H9 (cell line): ENCODE data around the gene ATP8B2. TPM values are rescaled to one million over a fixed set of nuclear protein-coding genes. Genes with fewer than 3 reads are reported as not detected.

ENCODE experiments used
- DNase-seq: peaks from one replicate; pipeline ENCODE4 v3.0.0-alpha.2; 2017
- H2AFZ ChIP-seq: one replicate; pipeline ENCODE4 v1.6.1; 2013; ENCODE audit warnings: mild to moderate bottlenecking, low read length, control low read depth, moderate library complexity
- H2AK5ac ChIP-seq: 2 replicates; pipeline ENCODE4 v1.6.1; 2013; ENCODE audit warnings: low read length, control low read depth, mixed read lengths; ENCODE audit not compliant: insufficient read length
- H2BK120ac ChIP-seq: one replicate; pipeline ENCODE4 v1.6.1; 2013; ENCODE audit warnings: low read depth, mild to moderate bottlenecking, low read length, control low read depth, inconsistent platforms; ENCODE audit not compliant: poor library complexity, severe bottlenecking
- H2BK12ac ChIP-seq: 2 replicates; pipeline ENCODE4 v1.6.1; 2013; ENCODE audit warnings: low read length, control low read depth, mixed read lengths, low read depth; ENCODE audit not compliant: insufficient read length
- H2BK15ac ChIP-seq: 2 replicates; pipeline ENCODE4 v1.6.1; 2013; ENCODE audit warnings: low read depth, low read length, control low read depth
- H2BK20ac ChIP-seq: one replicate; pipeline ENCODE4 v1.6.1; 2013; ENCODE audit warnings: low read depth, mild to moderate bottlenecking, low read length, control low read depth, inconsistent platforms; ENCODE audit not compliant: poor library complexity, severe bottlenecking
- H2BK5ac ChIP-seq: 2 replicates; pipeline ENCODE4 v1.6.1; 2013; ENCODE audit warnings: low read length, control low read depth, mixed read lengths; ENCODE audit not compliant: insufficient read length
- H3K14ac ChIP-seq: 2 replicates; pipeline ENCODE4 v1.6.1; 2013; ENCODE audit warnings: low read length, control low read depth; ENCODE audit not compliant: insufficient read depth
- H3K18ac ChIP-seq: 2 replicates; pipeline ENCODE4 v1.6.1; 2013; ENCODE audit warnings: low read depth, mild to moderate bottlenecking, mixed read lengths, low read length, control low read depth; ENCODE audit not compliant: insufficient read length
- H3K23ac ChIP-seq: 2 replicates; pipeline ENCODE4 v1.6.1; 2013; ENCODE audit warnings: low read length, control low read depth, mixed read lengths, low read depth; ENCODE audit not compliant: insufficient read length
- H3K23me2 ChIP-seq: 2 replicates; pipeline ENCODE4 v1.6.1; 2013; ENCODE audit warnings: low read depth, mild to moderate bottlenecking, mixed read lengths, low read length, control low read depth; ENCODE audit not compliant: insufficient read length, poor library complexity, severe bottlenecking
- H3K27ac ChIP-seq: 2 replicates; pipeline ENCODE4 v1.5.1; 2013; ENCODE audit warnings: low read length, control low read depth, mixed read lengths, low read depth; ENCODE audit not compliant: insufficient read length
- H3K27me3 ChIP-seq: 2 replicates; pipeline ENCODE4 v1.6.1; 2013; ENCODE audit warnings: low read length, control low read depth, inconsistent platforms; ENCODE audit not compliant: insufficient read depth
- H3K4ac ChIP-seq: 2 replicates; pipeline ENCODE4 v1.6.1; 2013; ENCODE audit warnings: low read depth, mild to moderate bottlenecking, control low read depth, inconsistent platforms, low read length, moderate library complexity
- H3K4me1 ChIP-seq: 2 replicates; pipeline ENCODE4 v1.6.1; 2013; ENCODE audit warnings: low read length, control low read depth, inconsistent platforms; ENCODE audit not compliant: insufficient read depth
- H3K4me2 ChIP-seq: 2 replicates; pipeline ENCODE4 v1.6.1; 2013; ENCODE audit warnings: low read length, control low read depth, mixed read lengths; ENCODE audit not compliant: insufficient read length, insufficient read depth
- H3K56ac ChIP-seq: 2 replicates; pipeline ENCODE4 v1.6.1; 2013; ENCODE audit warnings: low read depth, mild to moderate bottlenecking, mixed read lengths, low read length, control low read depth; ENCODE audit not compliant: insufficient read length
- H3K79me1 ChIP-seq: 2 replicates; pipeline ENCODE4 v1.6.1; 2013; ENCODE audit warnings: low read depth, mild to moderate bottlenecking, moderate library complexity, low read length, control low read depth, inconsistent platforms; ENCODE audit not compliant: insufficient read depth, poor library complexity, severe bottlenecking
- H3K79me2 ChIP-seq: 2 replicates; pipeline ENCODE4 v1.6.1; 2013; ENCODE audit warnings: low read length, control low read depth, inconsistent platforms; ENCODE audit not compliant: insufficient read depth
- H3K9ac ChIP-seq: 2 replicates; pipeline ENCODE4 v1.6.1; 2013; ENCODE audit warnings: low read length, control low read depth, mixed read lengths; ENCODE audit not compliant: insufficient read length; ENCODE audit errors: extremely low read depth
- H3K9me3 ChIP-seq: one replicate; pipeline ENCODE4 v1.6.1; 2013; ENCODE audit warnings: low read depth, low read length, inconsistent platforms; ENCODE audit not compliant: control insufficient read depth
- H3T11ph ChIP-seq: one replicate; pipeline ENCODE4 v1.6.1; 2013; ENCODE audit warnings: mild to moderate bottlenecking, low read length, control low read depth, inconsistent platforms
- H4K20me1 ChIP-seq: one replicate; pipeline ENCODE4 v1.6.1; 2013; ENCODE audit not compliant: control insufficient read depth, insufficient read length, insufficient read depth
- H4K5ac ChIP-seq: 2 replicates; pipeline ENCODE4 v1.6.1; 2013; ENCODE audit warnings: low read depth, mild to moderate bottlenecking, mixed read lengths, low read length, control low read depth; ENCODE audit not compliant: insufficient read length
- H4K8ac ChIP-seq: replicated peaks from 2 replicates; pipeline ENCODE4 v1.6.1; 2013; ENCODE audit warnings: low read length, control low read depth, mixed read lengths, low read depth; ENCODE audit not compliant: insufficient read length
- H4K91ac ChIP-seq: 2 replicates; pipeline ENCODE4 v1.6.1; 2013; ENCODE audit warnings: low read depth, mild to moderate bottlenecking, moderate library complexity, mixed read lengths, low read length, control low read depth; ENCODE audit not compliant: insufficient read length
- H3K27ac Mint-ChIP-seq, 3 experiments: 2 replicates in 2 of 3; 3 replicates in 1 of 3; pipeline ENCODE4 v1.8.0; 2020 to 2021; ENCODE audit warnings: mixed read lengths in 3 of 3, mild to moderate bottlenecking in 1 of 3, moderate library complexity in 1 of 3
- H3K27me3 Mint-ChIP-seq: 2 replicates; pipeline ENCODE4 v1.8.0; 2021; ENCODE audit warnings: low read depth, mild to moderate bottlenecking, moderate library complexity, mixed read lengths
- H3K36me3 Mint-ChIP-seq, 3 experiments: 2 replicates in 2 of 3; 3 replicates in 1 of 3; pipeline ENCODE4 v1.8.0; 2020 to 2021; ENCODE audit warnings: low read depth in 3 of 3, mixed read lengths in 3 of 3; ENCODE audit not compliant: insufficient read depth in 1 of 3
- H3K4me1 Mint-ChIP-seq, 2 experiments: 2 replicates each; pipeline ENCODE4 v1.8.0; 2020; ENCODE audit warnings: mixed read lengths in 2 of 2
- H3K4me3 Mint-ChIP-seq, 2 experiments: 2 replicates in 1 of 2; 3 replicates in 1 of 2; pipeline ENCODE4 v1.8.0; 2020 to 2021; ENCODE audit warnings: mild to moderate bottlenecking in 2 of 2, mixed read lengths in 2 of 2, moderate library complexity in 1 of 2
- H3K9me3 Mint-ChIP-seq, 2 experiments: 2 replicates in 1 of 2; 3 replicates in 1 of 2; pipeline ENCODE4 v1.8.0; 2020; ENCODE audit warnings: mild to moderate bottlenecking in 2 of 2, mixed read lengths in 2 of 2, moderate library complexity in 1 of 2
- WGBS: extraction: QIAGEN DNeasy Blood & Tissue Kit; methylation state at CpG from one replicate; pipeline ENCODE4 v1.1.7; 2013; ENCODE audit warnings: missing lambda C conversion rate, low lambda C conversion rate, mixed read lengths; ENCODE audit not compliant: insufficient read length; ENCODE audit errors: extremely low coverage; 5-methylcytosine and 5-hydroxymethylcytosine counted together
- total RNA-seq: library from RNA; stranded (reverse); gene quantifications from 2 replicates; pipeline ENCODE4 v1.2.1, GENCODE V29; 2021
- TF ChIP-seq, protein P1 (sequence below): fragments of 200-600 bp; sonication (generic); conservative IDR thresholded peaks from 3 replicates; pipeline ENCODE4 v1.8.0; 2021; ENCODE audit warnings: antibody characterized with exemption, mild to moderate bottlenecking

Gene ATP8B2
- total RNA-seq, 1 experiment from 2014 or later: 37.6 TPM

DNA sequence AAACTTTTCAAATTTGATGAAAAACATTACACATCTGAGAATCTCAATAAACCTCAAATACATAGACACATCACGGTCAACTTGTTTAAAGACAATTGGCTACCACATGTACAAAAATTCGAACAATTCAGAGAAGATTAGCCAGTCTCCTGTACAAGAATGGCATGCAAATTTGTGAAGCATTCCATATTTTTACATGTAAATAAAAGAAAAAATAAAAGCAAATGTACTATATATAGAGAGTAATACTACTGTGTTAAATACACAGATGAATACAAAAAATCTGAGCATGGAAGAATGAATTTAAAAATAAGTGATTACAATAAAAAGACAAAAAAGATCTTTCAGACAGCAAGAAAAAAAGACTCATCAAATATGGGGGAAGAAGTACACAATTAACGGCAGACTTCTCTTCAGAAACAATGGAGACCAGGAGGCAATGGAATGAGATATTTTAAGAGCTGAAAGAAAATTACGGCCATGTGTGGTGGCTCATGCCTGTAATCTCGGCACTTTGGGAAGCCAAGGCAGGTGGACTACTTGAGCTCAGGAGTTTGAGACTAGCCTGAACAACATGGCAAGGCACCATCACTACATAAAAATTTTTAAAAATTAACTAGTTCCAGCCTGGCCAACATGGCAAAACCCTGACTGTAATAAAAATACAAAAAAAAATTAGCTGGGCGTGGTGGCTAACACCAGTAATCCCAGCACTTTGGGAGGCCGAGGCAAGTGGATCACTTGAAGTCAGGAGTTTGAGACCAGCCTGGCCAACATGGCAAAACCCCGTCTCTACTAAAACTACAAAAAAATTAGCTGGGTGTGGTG is 29.7 kb upstream of the ATP8B2 start:
- Histone ChIP-seq H3K4me1 (no peaks in the 10 kb centered on the region), H3K79me2 (no peaks in the 10 kb centered on the region), H3K23ac (no peak overlapping the region), H3K18ac (no peak overlapping the region), H3K27ac (no peak overlapping the region), H4K20me1 (no peaks in the 10 kb centered on the region), H3K14ac (no peak overlapping the region), H3K23me2 (no peaks in the 10 kb centered on the region), H3K79me1 (no peaks in the 10 kb centered on the region), H2AFZ (no peak overlapping the region), H2BK120ac (no peak overlapping the region), H3K27me3 (no peaks in the 10 kb centered on the region), H4K5ac (no peak overlapping the region), H3K4me2 (no peak overlapping the region), H2BK5ac (no peak overlapping the region), H2BK15ac (no peak overlapping the region), H2BK20ac (no peak overlapping the region), H3K4ac (no peak overlapping the region), H4K8ac (no peak overlapping the region), H3T11ph (no peak overlapping the region), H2AK5ac (no peak overlapping the region), H4K91ac (no peak overlapping the region), H2BK12ac (no peak overlapping the region), H3K9me3 (no peaks in the 10 kb centered on the region), H3K56ac (no peak overlapping the region), H3K9ac (no peak overlapping the region)
- H3K27ac Mint-ChIP-seq: no peak overlapping the region
- H3K36me3 Mint-ChIP-seq: peaks cover 9 to 13% (median 9%) of the 10 kb centered on the region in 3 experiments
- H3K4me3 Mint-ChIP-seq: no peak overlapping the region
- WGBS: no CpG with 5 or more reads among the region's 8 CpGs
- H3K9me3 Mint-ChIP-seq: peaks cover 31 to 33% of the 10 kb centered on the region in 2 experiments
- DNase-seq: no peak
- H3K4me1 Mint-ChIP-seq: no peaks in the 10 kb centered on the region
- H3K27me3 Mint-ChIP-seq: peaks cover 4% of the 10 kb centered on the region; the same call in 1 of the 2 replicates
- TF ChIP-seq, protein P1, sequence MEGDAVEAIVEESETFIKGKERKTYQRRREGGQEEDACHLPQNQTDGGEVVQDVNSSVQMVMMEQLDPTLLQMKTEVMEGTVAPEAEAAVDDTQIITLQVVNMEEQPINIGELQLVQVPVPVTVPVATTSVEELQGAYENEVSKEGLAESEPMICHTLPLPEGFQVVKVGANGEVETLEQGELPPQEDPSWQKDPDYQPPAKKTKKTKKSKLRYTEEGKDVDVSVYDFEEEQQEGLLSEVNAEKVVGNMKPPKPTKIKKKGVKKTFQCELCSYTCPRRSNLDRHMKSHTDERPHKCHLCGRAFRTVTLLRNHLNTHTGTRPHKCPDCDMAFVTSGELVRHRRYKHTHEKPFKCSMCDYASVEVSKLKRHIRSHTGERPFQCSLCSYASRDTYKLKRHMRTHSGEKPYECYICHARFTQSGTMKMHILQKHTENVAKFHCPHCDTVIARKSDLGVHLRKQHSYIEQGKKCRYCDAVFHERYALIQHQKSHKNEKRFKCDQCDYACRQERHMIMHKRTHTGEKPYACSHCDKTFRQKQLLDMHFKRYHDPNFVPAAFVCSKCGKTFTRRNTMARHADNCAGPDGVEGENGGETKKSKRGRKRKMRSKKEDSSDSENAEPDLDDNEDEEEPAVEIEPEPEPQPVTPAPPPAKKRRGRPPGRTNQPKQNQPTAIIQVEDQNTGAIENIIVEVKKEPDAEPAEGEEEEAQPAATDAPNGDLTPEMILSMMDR: no peak
